PFSK-1 (cell line): ENCODE results near the gene AK8.

Experiments used
- FOXP2 ChIP-seq: optimal IDR thresholded peaks from 2 replicates; pipeline ENCODE3; 2011; ENCODE audit warnings: borderline replicate concordance, control low read depth, inconsistent platforms; ENCODE audit not compliant: insufficient read depth; ENCODE audit errors: extremely low read length, extremely low read depth
- POLR2AphosphoS5 ChIP-seq: IDR thresholded peaks from 2 replicates; pipeline ENCODE4 v1.6.1; 2012; ENCODE audit warnings: low read depth, mild to moderate bottlenecking, control low read depth, low read length, moderate library complexity
- SIN3A ChIP-seq: IDR thresholded peaks from 2 replicates; pipeline ENCODE4 v1.6.1; 2012; ENCODE audit warnings: mild to moderate bottlenecking, low read length, moderate library complexity, borderline replicate concordance; ENCODE audit not compliant: insufficient read depth
- TAF1 ChIP-seq: IDR thresholded peaks from 2 replicates; pipeline ENCODE4 v1.6.1; 2012; ENCODE audit warnings: low read length, control low read depth, borderline replicate concordance; ENCODE audit not compliant: insufficient read depth
- TF ChIP-seq, protein P1 (sequence below), 2 experiments: IDR thresholded peaks; 2 replicates each; pipeline versions ENCODE4 v1.6.1 to v1.8.0; 2011 to 2012; ENCODE audit warnings: low read depth in 2 of 2, low read length in 2 of 2, control low read depth in 1 of 2, inconsistent platforms in 1 of 2, mild to moderate bottlenecking in 1 of 2, moderate library complexity in 1 of 2; ENCODE audit not compliant: insufficient read depth in 1 of 2

The AK8 gene

DNA sequence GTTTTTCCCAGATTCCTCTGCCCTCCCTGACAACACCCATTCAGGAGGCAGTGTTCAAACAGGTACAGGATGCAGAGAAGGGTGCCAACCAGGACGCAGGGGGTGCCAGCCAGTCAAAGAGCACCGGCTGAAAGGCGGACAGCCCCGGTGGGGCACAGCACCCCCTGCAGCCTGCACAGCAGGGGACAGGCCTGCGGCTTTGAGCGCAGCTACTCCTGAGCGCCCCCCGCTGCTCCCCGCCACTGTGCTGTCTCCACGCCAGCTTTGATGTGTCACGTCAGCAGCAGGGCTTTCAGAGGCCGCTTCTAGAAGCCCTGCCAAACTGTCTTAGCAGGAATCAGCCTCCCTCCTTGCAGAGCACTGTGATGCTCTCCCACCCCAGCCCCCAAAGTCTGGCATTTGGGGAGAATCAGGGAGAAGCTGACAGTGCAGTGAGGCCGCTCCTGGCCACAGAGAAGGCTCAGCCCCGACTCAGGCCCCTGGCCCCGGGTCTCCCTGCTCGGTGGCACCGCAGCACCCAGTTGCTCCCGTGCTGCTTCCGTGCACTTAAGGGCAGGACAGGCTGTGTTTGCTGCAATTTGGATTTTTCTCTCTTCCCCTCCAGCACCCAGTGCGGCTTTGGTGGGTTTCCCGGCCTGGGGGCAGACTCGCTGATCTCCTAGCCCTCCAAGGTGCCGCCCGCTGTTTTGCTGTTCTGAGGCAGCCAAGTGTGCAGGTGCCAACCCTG, 20.3 kb downstream of the AK8 start:
- TF ChIP-seq POLR2AphosphoS5 (no peak), SIN3A (no peak), TAF1 (no peak), FOXP2 (no peak)
- TF ChIP-seq, protein P1, sequence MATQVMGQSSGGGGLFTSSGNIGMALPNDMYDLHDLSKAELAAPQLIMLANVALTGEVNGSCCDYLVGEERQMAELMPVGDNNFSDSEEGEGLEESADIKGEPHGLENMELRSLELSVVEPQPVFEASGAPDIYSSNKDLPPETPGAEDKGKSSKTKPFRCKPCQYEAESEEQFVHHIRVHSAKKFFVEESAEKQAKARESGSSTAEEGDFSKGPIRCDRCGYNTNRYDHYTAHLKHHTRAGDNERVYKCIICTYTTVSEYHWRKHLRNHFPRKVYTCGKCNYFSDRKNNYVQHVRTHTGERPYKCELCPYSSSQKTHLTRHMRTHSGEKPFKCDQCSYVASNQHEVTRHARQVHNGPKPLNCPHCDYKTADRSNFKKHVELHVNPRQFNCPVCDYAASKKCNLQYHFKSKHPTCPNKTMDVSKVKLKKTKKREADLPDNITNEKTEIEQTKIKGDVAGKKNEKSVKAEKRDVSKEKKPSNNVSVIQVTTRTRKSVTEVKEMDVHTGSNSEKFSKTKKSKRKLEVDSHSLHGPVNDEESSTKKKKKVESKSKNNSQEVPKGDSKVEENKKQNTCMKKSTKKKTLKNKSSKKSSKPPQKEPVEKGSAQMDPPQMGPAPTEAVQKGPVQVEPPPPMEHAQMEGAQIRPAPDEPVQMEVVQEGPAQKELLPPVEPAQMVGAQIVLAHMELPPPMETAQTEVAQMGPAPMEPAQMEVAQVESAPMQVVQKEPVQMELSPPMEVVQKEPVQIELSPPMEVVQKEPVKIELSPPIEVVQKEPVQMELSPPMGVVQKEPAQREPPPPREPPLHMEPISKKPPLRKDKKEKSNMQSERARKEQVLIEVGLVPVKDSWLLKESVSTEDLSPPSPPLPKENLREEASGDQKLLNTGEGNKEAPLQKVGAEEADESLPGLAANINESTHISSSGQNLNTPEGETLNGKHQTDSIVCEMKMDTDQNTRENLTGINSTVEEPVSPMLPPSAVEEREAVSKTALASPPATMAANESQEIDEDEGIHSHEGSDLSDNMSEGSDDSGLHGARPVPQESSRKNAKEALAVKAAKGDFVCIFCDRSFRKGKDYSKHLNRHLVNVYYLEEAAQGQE (IDR thresholded peaks at IDR 0.05; ENCODE audit: insufficient read depth in 1 of 2, low read depth in 2 of 2, low read length in 2 of 2): no peak

DNA sequence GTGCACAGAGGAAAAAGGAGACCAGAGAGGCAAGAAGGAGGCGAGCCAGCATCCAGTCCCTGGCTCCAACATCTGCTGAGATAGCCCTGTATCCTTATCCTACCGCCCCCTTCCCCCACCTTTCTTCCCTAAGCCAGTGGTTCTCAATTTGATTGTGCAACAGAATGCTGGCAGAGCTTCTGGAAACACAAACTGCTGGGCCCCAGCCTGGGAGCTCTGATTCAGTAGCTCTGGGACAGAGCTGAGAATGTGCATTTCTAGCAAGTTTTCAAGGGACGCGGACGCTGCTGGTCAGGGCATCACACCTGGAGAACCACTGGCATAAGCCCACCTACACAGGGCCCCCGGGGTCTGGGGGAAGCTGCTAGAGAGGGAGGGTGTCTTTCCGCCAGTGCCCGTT, 21.1 kb downstream of the AK8 start:
- TF ChIP-seq SIN3A (no peak), FOXP2 (no peak), TAF1 (no peak), POLR2AphosphoS5 (no peak)
- TF ChIP-seq, protein P1 (IDR thresholded peaks at IDR 0.05; ENCODE audit: insufficient read depth in 1 of 2, low read depth in 2 of 2, low read length in 2 of 2): no peak

DNA sequence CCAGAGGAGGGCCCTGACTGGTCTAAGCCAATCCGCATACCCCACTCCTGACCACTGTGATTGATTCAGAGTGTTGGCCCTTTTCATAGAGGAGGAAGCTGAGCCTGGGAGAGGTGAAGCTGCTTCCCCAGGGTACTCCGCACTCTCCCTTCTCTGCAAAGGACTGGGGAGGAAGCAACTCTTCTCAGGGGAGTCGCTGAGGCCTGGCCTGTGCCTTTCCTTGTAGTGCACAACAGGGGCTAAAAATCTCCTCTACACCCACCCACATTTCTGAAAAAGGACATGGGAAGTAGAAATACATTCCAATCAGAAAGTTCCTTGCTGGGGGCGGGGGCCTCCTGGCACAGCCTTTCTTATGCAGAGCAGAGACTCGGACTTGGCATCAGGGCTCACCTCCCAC, 22.2 kb downstream of the AK8 start:
- TF ChIP-seq, protein P1 (IDR thresholded peaks at IDR 0.05; ENCODE audit: insufficient read depth in 1 of 2, low read depth in 2 of 2, low read length in 2 of 2): no peak
- no peak for TF ChIP-seq SIN3A
- TF ChIP-seq TAF1: no peak
- no peak for TF ChIP-seq FOXP2
- TF ChIP-seq POLR2AphosphoS5: no peak

DNA sequence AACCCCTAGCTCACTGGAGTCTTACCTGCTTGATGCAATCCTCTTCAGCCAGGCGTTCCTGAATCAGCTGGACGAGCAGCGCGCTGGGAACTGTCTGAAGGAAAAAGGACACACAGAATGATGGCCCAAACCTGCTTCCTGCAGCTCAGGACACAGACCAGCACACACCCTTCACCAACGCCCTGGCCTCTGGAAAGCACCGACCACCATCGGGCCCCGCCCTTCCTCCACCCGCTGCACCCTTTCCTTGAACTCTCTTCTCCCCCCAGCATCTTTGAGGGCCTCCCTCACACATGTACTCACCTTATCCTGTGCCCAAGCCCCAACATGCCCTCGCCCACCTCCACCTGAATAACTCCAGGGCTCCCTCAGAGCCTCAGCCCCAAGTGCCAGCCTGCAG, 23.3 kb downstream of the AK8 start:
- no peak for TF ChIP-seq TAF1
- no peak for TF ChIP-seq SIN3A
- no peak for TF ChIP-seq POLR2AphosphoS5
- TF ChIP-seq, protein P1 (IDR thresholded peaks at IDR 0.05; ENCODE audit: insufficient read depth in 1 of 2, low read depth in 2 of 2, low read length in 2 of 2): no peak
- TF ChIP-seq FOXP2: no peak
